H9 (cell line): ENCODE results near the gene SIL1. TPM values are rescaled to one million over a fixed set of nuclear protein-coding genes. Genes with fewer than 3 reads are reported as not detected.
"Not testable (repeated sequence)": the region's sequence is repeated elsewhere in the genome, so short reads cannot be mapped to it uniquely, and the experiment has no call there.

Experiments used
- DNase-seq: peaks from one replicate; pipeline ENCODE4 v3.0.0-alpha.2; 2017
- H2AFZ ChIP-seq: one replicate; pipeline ENCODE4 v1.6.1; 2013; ENCODE audit warnings: mild to moderate bottlenecking, low read length, control low read depth, moderate library complexity
- H2AK5ac ChIP-seq: 2 replicates; pipeline ENCODE4 v1.6.1; 2013; ENCODE audit warnings: low read length, control low read depth, mixed read lengths; ENCODE audit not compliant: insufficient read length
- H2BK120ac ChIP-seq: one replicate; pipeline ENCODE4 v1.6.1; 2013; ENCODE audit warnings: low read depth, mild to moderate bottlenecking, low read length, control low read depth, inconsistent platforms; ENCODE audit not compliant: poor library complexity, severe bottlenecking
- H2BK12ac ChIP-seq: 2 replicates; pipeline ENCODE4 v1.6.1; 2013; ENCODE audit warnings: low read length, control low read depth, mixed read lengths, low read depth; ENCODE audit not compliant: insufficient read length
- H2BK15ac ChIP-seq: 2 replicates; pipeline ENCODE4 v1.6.1; 2013; ENCODE audit warnings: low read depth, low read length, control low read depth
- H2BK20ac ChIP-seq: one replicate; pipeline ENCODE4 v1.6.1; 2013; ENCODE audit warnings: low read depth, mild to moderate bottlenecking, low read length, control low read depth, inconsistent platforms; ENCODE audit not compliant: poor library complexity, severe bottlenecking
- H2BK5ac ChIP-seq: 2 replicates; pipeline ENCODE4 v1.6.1; 2013; ENCODE audit warnings: low read length, control low read depth, mixed read lengths; ENCODE audit not compliant: insufficient read length
- H3K14ac ChIP-seq: 2 replicates; pipeline ENCODE4 v1.6.1; 2013; ENCODE audit warnings: low read length, control low read depth; ENCODE audit not compliant: insufficient read depth
- H3K18ac ChIP-seq: 2 replicates; pipeline ENCODE4 v1.6.1; 2013; ENCODE audit warnings: low read depth, mild to moderate bottlenecking, mixed read lengths, low read length, control low read depth; ENCODE audit not compliant: insufficient read length
- H3K23ac ChIP-seq: 2 replicates; pipeline ENCODE4 v1.6.1; 2013; ENCODE audit warnings: low read length, control low read depth, mixed read lengths, low read depth; ENCODE audit not compliant: insufficient read length
- H3K23me2 ChIP-seq: 2 replicates; pipeline ENCODE4 v1.6.1; 2013; ENCODE audit warnings: low read depth, mild to moderate bottlenecking, mixed read lengths, low read length, control low read depth; ENCODE audit not compliant: insufficient read length, poor library complexity, severe bottlenecking
- H3K27ac ChIP-seq: 2 replicates; pipeline ENCODE4 v1.5.1; 2013; ENCODE audit warnings: low read length, control low read depth, mixed read lengths, low read depth; ENCODE audit not compliant: insufficient read length
- H3K27me3 ChIP-seq: 2 replicates; pipeline ENCODE4 v1.6.1; 2013; ENCODE audit warnings: low read length, control low read depth, inconsistent platforms; ENCODE audit not compliant: insufficient read depth
- H3K4ac ChIP-seq: 2 replicates; pipeline ENCODE4 v1.6.1; 2013; ENCODE audit warnings: low read depth, mild to moderate bottlenecking, control low read depth, inconsistent platforms, low read length, moderate library complexity
- H3K4me1 ChIP-seq: 2 replicates; pipeline ENCODE4 v1.6.1; 2013; ENCODE audit warnings: low read length, control low read depth, inconsistent platforms; ENCODE audit not compliant: insufficient read depth
- H3K4me2 ChIP-seq: 2 replicates; pipeline ENCODE4 v1.6.1; 2013; ENCODE audit warnings: low read length, control low read depth, mixed read lengths; ENCODE audit not compliant: insufficient read length, insufficient read depth
- H3K56ac ChIP-seq: 2 replicates; pipeline ENCODE4 v1.6.1; 2013; ENCODE audit warnings: low read depth, mild to moderate bottlenecking, mixed read lengths, low read length, control low read depth; ENCODE audit not compliant: insufficient read length
- H3K79me1 ChIP-seq: 2 replicates; pipeline ENCODE4 v1.6.1; 2013; ENCODE audit warnings: low read depth, mild to moderate bottlenecking, moderate library complexity, low read length, control low read depth, inconsistent platforms; ENCODE audit not compliant: insufficient read depth, poor library complexity, severe bottlenecking
- H3K79me2 ChIP-seq: 2 replicates; pipeline ENCODE4 v1.6.1; 2013; ENCODE audit warnings: low read length, control low read depth, inconsistent platforms; ENCODE audit not compliant: insufficient read depth
- H3K9ac ChIP-seq: 2 replicates; pipeline ENCODE4 v1.6.1; 2013; ENCODE audit warnings: low read length, control low read depth, mixed read lengths; ENCODE audit not compliant: insufficient read length; ENCODE audit errors: extremely low read depth
- H3K9me3 ChIP-seq: one replicate; pipeline ENCODE4 v1.6.1; 2013; ENCODE audit warnings: low read depth, low read length, inconsistent platforms; ENCODE audit not compliant: control insufficient read depth
- H3T11ph ChIP-seq: one replicate; pipeline ENCODE4 v1.6.1; 2013; ENCODE audit warnings: mild to moderate bottlenecking, low read length, control low read depth, inconsistent platforms
- H4K20me1 ChIP-seq: one replicate; pipeline ENCODE4 v1.6.1; 2013; ENCODE audit not compliant: control insufficient read depth, insufficient read length, insufficient read depth
- H4K5ac ChIP-seq: 2 replicates; pipeline ENCODE4 v1.6.1; 2013; ENCODE audit warnings: low read depth, mild to moderate bottlenecking, mixed read lengths, low read length, control low read depth; ENCODE audit not compliant: insufficient read length
- H4K8ac ChIP-seq: replicated peaks from 2 replicates; pipeline ENCODE4 v1.6.1; 2013; ENCODE audit warnings: low read length, control low read depth, mixed read lengths, low read depth; ENCODE audit not compliant: insufficient read length
- H4K91ac ChIP-seq: 2 replicates; pipeline ENCODE4 v1.6.1; 2013; ENCODE audit warnings: low read depth, mild to moderate bottlenecking, moderate library complexity, mixed read lengths, low read length, control low read depth; ENCODE audit not compliant: insufficient read length
- H3K27ac Mint-ChIP-seq, 3 experiments: 2 replicates in 2 of 3; 3 replicates in 1 of 3; pipeline ENCODE4 v1.8.0; 2020 to 2021; ENCODE audit warnings: mixed read lengths in 3 of 3, mild to moderate bottlenecking in 1 of 3, moderate library complexity in 1 of 3
- H3K27me3 Mint-ChIP-seq: 2 replicates; pipeline ENCODE4 v1.8.0; 2021; ENCODE audit warnings: low read depth, mild to moderate bottlenecking, moderate library complexity, mixed read lengths
- H3K36me3 Mint-ChIP-seq, 3 experiments: 2 replicates in 2 of 3; 3 replicates in 1 of 3; pipeline ENCODE4 v1.8.0; 2020 to 2021; ENCODE audit warnings: low read depth in 3 of 3, mixed read lengths in 3 of 3; ENCODE audit not compliant: insufficient read depth in 1 of 3
- H3K4me1 Mint-ChIP-seq, 2 experiments: 2 replicates each; pipeline ENCODE4 v1.8.0; 2020; ENCODE audit warnings: mixed read lengths in 2 of 2
- H3K4me3 Mint-ChIP-seq, 2 experiments: 2 replicates in 1 of 2; 3 replicates in 1 of 2; pipeline ENCODE4 v1.8.0; 2020 to 2021; ENCODE audit warnings: mild to moderate bottlenecking in 2 of 2, mixed read lengths in 2 of 2, moderate library complexity in 1 of 2
- H3K9me3 Mint-ChIP-seq, 2 experiments: 2 replicates in 1 of 2; 3 replicates in 1 of 2; pipeline ENCODE4 v1.8.0; 2020; ENCODE audit warnings: mild to moderate bottlenecking in 2 of 2, mixed read lengths in 2 of 2, moderate library complexity in 1 of 2
- CTCF ChIP-seq: fragments of 200-600 bp; sonication (generic); conservative IDR thresholded peaks from 3 replicates; pipeline ENCODE4 v1.8.0; 2021; ENCODE audit warnings: antibody characterized with exemption, mild to moderate bottlenecking
- WGBS: extraction: QIAGEN DNeasy Blood & Tissue Kit; methylation state at CpG from one replicate; pipeline ENCODE4 v1.1.7; 2013; ENCODE audit warnings: missing lambda C conversion rate, low lambda C conversion rate, mixed read lengths; ENCODE audit not compliant: insufficient read length; ENCODE audit errors: extremely low coverage; 5-methylcytosine and 5-hydroxymethylcytosine counted together
- total RNA-seq: library from RNA; stranded (reverse); gene quantifications from 2 replicates; pipeline ENCODE4 v1.2.1, GENCODE V29; 2021

The SIL1 gene
- total RNA-seq, 1 experiment from 2014 or later: 10.6 TPM

- H3K23me2 ChIP-seq: no peaks in the 10 kb centered on the region
- no peak overlapping the region for H3K4ac ChIP-seq
- H3K79me1 ChIP-seq: no peaks in the 10 kb centered on the region
- H4K5ac ChIP-seq: no peak overlapping the region
- H4K8ac ChIP-seq: no peak overlapping the region
- Mint-ChIP-seq H3K4me1 (peaks cover 2 to 5% of the 10 kb centered on the region in 2 experiments), H3K27me3 (peaks cover 4% of the 10 kb centered on the region), H3K27ac (no peak overlapping the region), H3K36me3 (peaks cover 5 to 15% (median 8%) of the 10 kb centered on the region in 3 experiments; a peak in 6 of 7 replicates), H3K9me3 (peaks cover 11% of the 10 kb centered on the region in 2 experiments; a peak in 4 of 5 replicates), H3K4me3 (no peak overlapping the region)
- H2BK120ac ChIP-seq: no peak overlapping the region
- no peak overlapping the region for H3K56ac ChIP-seq
- H3K27ac ChIP-seq: no peak overlapping the region
- WGBS: no CpG with 5 or more reads among the region's 2 CpGs
- H4K91ac ChIP-seq: no peak overlapping the region
- H3K18ac ChIP-seq: no peak overlapping the region
- H3K23ac ChIP-seq: no peak overlapping the region
- no peaks in the 10 kb centered on the region for H3K79me2 ChIP-seq
- H3K9ac ChIP-seq: no peak overlapping the region
- no peak overlapping the region for H2BK20ac ChIP-seq
- no peak overlapping the region for H2BK5ac ChIP-seq
- H2AK5ac ChIP-seq: no peak overlapping the region
- H3T11ph ChIP-seq: no peak overlapping the region
- H2BK12ac ChIP-seq: no peak overlapping the region
- no peak for DNase-seq
- no peak for TF ChIP-seq CTCF
- no peaks in the 10 kb centered on the region for H4K20me1 ChIP-seq
- no peak overlapping the region for H3K14ac ChIP-seq
- no peaks in the 10 kb centered on the region for H3K9me3 ChIP-seq
- H3K4me2 ChIP-seq: no peak overlapping the region
- H2AFZ ChIP-seq: no peak overlapping the region
- H3K4me1 ChIP-seq: no peaks in the 10 kb centered on the region; the same call in 1 of the 2 replicates
- no peaks in the 10 kb centered on the region for H3K27me3 ChIP-seq
- H2BK15ac ChIP-seq: no peak overlapping the region
Measured at GRCh38 chr5:139113892-139114291, 84.3 kb downstream of the SIL1 start.

GRCh38 chr5:139112362-139112761, 85.8 kb downstream of the SIL1 start:
- H3K23ac ChIP-seq, H3K27me3 ChIP-seq, H3K9me3 ChIP-seq, H3K18ac ChIP-seq, H3K4ac ChIP-seq, H3K56ac ChIP-seq, H2AK5ac ChIP-seq, H2AFZ ChIP-seq, H2BK12ac ChIP-seq, H2BK20ac ChIP-seq, H3K4me2 ChIP-seq, H2BK15ac ChIP-seq, H2BK5ac ChIP-seq, H3K27ac ChIP-seq, H3K79me2 ChIP-seq, H2BK120ac ChIP-seq, H4K5ac ChIP-seq, H4K91ac ChIP-seq, H3K4me1 ChIP-seq, H3K27ac Mint-ChIP-seq, H4K8ac ChIP-seq, H3K27me3 Mint-ChIP-seq, DNase-seq, H4K20me1 ChIP-seq, H3K9ac ChIP-seq, H3K14ac ChIP-seq, H3K4me3 Mint-ChIP-seq, H3T11ph ChIP-seq, H3K79me1 ChIP-seq, H3K23me2 ChIP-seq: not testable (repeated sequence)
- Mint-ChIP-seq H3K36me3 (peaks cover 5 to 15% (median 8%) of the 10 kb centered on the region in 3 experiments; a peak in 6 of 7 replicates), H3K4me1 (peaks cover 14 to 16% of the 10 kb centered on the region in 2 experiments), H3K9me3 (peaks cover 11% of the 10 kb centered on the region in 2 experiments; a peak in 4 of 5 replicates)
- no CpG with 5 or more reads among the region's 39 CpGs for WGBS
